Stimulated activated memory B cell treated with anti-CD40 and anti-IgM and Interleukin-4, amounts not matched to agents 10 μg/mL and 1 μg/mL and 100 μg/mL, for 72 hours (primary cell): Measurements from ENCODE around the gene POT1.

Source experiments
- ATAC-seq: fragments of 150-1000 bp; cut with Tn5 transposase; 2 replicates; pipeline ENCODE4 v1.10.0; 2021
- H3K27ac Mint-ChIP-seq: one replicate; pipeline ENCODE4 v1.8.0; 2022; ENCODE audit warnings: mild to moderate bottlenecking, mixed read lengths
- H3K27me3 Mint-ChIP-seq: one replicate; pipeline ENCODE4 v1.8.0; 2022; ENCODE audit warnings: mixed read lengths
- H3K36me3 Mint-ChIP-seq: one replicate; pipeline ENCODE4 v1.8.0; 2022; ENCODE audit warnings: mixed read lengths
- H3K4me1 Mint-ChIP-seq: one replicate; pipeline ENCODE4 v1.8.0; 2022; ENCODE audit warnings: mixed read lengths
- H3K4me3 Mint-ChIP-seq: one replicate; pipeline ENCODE4 v1.8.0; 2022; ENCODE audit warnings: mild to moderate bottlenecking, moderate library complexity, mixed read lengths
- H3K9me3 Mint-ChIP-seq: one replicate; pipeline ENCODE4 v1.8.0; 2022; ENCODE audit warnings: mixed read lengths

POT1 gene

DNA sequence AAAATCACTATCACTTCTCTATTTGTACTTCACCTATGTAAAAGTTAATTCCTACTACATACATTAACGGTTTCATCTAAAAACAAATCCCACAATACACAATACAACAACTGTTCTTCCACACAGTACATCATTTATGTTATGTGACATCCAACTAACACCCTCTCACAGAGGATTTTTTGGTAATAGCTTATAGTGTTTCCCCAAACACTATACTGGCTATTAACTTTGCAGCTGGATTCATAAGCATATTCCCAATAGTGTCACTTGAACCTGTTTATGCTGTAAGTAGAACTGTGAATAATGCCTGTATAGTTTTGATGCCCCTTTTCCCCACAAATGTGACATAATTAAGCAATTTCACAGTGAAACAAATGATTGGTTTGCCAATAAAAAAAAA is 49.9 kb downstream of the POT1 start:
- Mint-ChIP-seq H3K9me3 (no peaks in the 10 kb centered on the region), H3K36me3 (peaks cover 21% of the 10 kb centered on the region), H3K4me3 (no peak overlapping the region), H3K27ac (no peak overlapping the region), H3K4me1 (no peaks in the 10 kb centered on the region), H3K27me3 (no peaks in the 10 kb centered on the region)
- no peak for ATAC-seq

DNA sequence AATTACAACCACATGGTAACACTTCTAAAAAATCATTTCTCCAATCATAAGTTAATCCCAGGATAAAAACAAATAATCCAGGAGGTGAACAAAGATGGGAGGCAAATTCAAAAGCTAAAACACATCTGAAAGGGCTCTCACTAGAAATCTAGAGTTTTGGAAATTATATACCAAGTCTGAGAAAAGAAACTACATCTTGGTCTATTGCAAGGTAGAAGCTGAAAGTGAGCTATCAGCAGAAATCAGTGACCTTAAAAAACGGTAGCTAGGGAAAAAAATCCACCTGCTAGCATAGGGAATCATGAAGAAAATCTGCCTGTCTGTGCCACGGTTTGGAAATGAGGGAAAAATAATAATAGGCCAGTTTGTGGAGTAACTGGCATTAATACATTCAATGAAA is 50.5 kb downstream of the POT1 start:
- no peaks in the 10 kb centered on the region for H3K9me3 Mint-ChIP-seq
- ATAC-seq: no peak
- H3K27me3 Mint-ChIP-seq: no peaks in the 10 kb centered on the region
- peaks cover 26% of the 10 kb centered on the region for H3K36me3 Mint-ChIP-seq
- no peak overlapping the region for H3K4me3 Mint-ChIP-seq
- no peaks in the 10 kb centered on the region for H3K4me1 Mint-ChIP-seq
- no peak overlapping the region for H3K27ac Mint-ChIP-seq

DNA sequence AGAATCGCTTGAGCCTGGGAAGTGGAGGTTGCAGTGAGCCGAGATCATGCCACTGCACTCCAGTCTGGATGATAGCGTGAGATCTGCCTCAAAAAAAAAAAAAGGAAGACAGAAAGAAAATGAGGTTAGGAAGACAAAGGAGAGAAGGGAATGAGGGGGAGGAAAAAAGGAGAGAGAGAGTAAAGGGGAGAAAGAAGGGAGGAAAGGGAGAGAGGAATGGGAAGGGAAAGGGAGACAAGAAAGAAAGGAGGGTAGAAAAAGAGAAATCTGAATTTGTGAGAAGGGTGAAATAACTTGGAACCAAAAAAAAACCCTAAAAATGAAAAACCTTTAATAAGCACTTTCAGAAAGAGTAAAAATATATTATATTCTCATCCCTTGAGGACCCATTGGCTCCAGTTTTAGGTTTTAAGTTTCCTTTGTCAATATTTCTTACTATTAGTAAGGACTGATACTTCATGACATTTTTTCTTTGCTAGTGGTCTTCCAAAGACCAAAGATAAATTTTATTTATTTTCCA is 54.9 kb downstream of the POT1 start:
- H3K27me3 Mint-ChIP-seq: no peaks in the 10 kb centered on the region
- no peak overlapping the region for H3K4me3 Mint-ChIP-seq
- no peaks in the 10 kb centered on the region for H3K9me3 Mint-ChIP-seq
- no peak for ATAC-seq
- H3K36me3 Mint-ChIP-seq: peaks cover 38% of the 10 kb centered on the region
- no peak overlapping the region for H3K27ac Mint-ChIP-seq
- H3K4me1 Mint-ChIP-seq: no peaks in the 10 kb centered on the region

DNA sequence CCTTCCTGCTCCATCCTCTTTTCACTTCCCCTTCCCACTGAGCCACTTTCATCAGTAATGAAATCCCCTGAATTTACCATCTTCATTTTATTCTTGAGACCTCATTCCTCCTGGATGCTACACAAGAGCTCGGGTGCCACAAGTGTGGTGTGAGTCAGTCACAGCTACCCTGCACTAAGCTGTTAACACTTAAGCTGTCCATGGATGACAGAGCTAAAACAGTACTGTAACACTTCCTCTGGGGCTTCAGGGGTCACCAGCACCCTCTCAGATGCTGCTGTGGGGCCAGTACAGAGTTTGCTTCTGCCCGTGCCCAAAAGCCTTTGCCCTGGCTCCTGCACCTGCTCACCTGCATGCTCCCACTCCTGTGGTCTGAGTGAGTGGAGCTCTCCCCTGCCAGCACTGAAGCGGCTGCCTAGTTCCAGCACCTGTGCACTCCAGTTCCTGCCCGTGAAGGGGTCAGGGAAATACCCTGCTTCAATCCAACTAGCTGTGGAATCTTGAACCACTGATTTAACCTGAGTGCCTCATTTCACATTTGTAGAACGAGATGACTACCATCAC is 71.9 kb downstream of the POT1 start:
- Mint-ChIP-seq H3K27me3 (no peaks in the 10 kb centered on the region), H3K36me3 (peaks cover 39% of the 10 kb centered on the region)

DNA sequence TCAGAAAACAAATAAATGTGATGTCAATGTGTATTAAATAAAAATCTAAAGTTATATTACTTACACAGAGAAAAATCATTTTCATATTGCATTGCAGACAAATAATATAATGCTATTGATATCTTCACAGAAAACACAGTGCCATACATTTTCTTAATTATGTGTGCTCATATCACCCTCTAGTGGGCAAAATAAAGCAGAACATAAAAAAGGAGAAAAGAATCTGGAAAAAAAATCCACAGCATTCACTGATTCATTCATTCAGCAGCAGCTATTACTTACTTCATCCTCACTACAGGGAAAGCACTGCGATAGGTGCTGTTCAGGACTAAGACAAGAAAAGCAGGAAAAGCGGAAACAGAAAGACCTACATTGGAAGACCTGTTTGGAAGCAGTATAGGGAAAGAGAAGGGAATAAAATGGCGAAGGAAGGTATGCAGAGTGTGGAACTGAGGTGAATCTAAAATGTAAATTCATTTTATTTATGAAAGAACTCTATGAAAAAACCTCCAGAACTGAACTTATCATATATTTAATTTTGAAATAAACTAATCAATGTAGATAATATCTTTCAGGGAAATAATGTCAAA is 73.2 kb downstream of the POT1 start:
- Mint-ChIP-seq H3K9me3 (no peaks in the 10 kb centered on the region), H3K4me3 (no peak overlapping the region), H3K27me3 (no peaks in the 10 kb centered on the region), H3K4me1 (peaks cover 5% of the 10 kb centered on the region), H3K27ac (no peak overlapping the region), H3K36me3 (peaks cover 28% of the 10 kb centered on the region)
- ATAC-seq: no peak

More for the DNA sequence above, 71.9 kb downstream of the POT1 start:
- no peak overlapping the region for H3K4me3 Mint-ChIP-seq
- H3K27ac Mint-ChIP-seq: no peak overlapping the region
- peaks cover 5% of the 10 kb centered on the region for H3K4me1 Mint-ChIP-seq
- no peaks in the 10 kb centered on the region for H3K9me3 Mint-ChIP-seq
- peak; percentile 45 for ATAC-seq

DNA sequence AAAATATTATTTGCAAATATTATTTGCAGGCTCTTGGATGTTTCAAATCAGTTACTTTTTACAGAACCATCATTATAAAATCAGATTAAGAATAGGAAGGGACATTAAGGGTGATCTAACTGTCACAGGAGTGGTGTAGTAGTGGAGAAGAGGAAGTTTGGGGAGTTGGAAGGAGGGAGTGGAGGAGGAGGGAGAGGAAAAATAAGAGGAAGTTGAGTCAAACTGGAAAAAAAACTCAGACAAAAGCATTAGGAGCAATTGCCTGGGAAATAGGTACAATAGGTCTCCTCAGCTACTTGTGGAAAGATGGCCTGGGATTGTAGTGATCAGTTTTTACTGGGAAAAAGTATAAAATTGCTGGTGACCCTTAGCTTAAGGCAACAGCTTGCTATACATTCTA is 86.3 kb downstream of the POT1 start:
- no peaks in the 10 kb centered on the region for H3K9me3 Mint-ChIP-seq
- ATAC-seq: no peak
- no peak overlapping the region for H3K4me3 Mint-ChIP-seq
- no peaks in the 10 kb centered on the region for H3K27me3 Mint-ChIP-seq
- H3K27ac Mint-ChIP-seq: no peak overlapping the region
- H3K4me1 Mint-ChIP-seq: peaks cover 6% of the 10 kb centered on the region
- peaks cover 37% of the 10 kb centered on the region for H3K36me3 Mint-ChIP-seq

DNA sequence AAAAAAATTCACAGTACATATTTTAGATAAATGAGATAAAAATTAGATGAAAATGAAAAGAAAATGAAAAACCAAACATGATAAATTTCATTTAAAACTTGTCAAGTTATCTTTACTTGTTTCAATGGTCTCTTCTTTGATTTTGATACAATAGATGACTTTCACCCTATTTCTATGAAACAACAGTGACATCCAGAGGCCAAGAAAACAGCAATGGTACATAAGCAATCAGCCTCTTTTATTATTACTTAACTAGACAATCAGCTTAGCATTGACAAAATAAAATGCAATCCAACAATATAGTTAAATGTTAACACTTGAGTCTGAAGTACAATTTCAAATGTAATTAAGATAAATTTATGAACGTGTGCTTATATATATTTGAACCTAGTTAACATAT is 89.2 kb downstream of the POT1 start:
- H3K9me3 Mint-ChIP-seq: no peaks in the 10 kb centered on the region
- H3K4me3 Mint-ChIP-seq: no peak overlapping the region
- H3K36me3 Mint-ChIP-seq: peaks cover 38% of the 10 kb centered on the region
- H3K4me1 Mint-ChIP-seq: peaks cover 6% of the 10 kb centered on the region
- H3K27me3 Mint-ChIP-seq: no peaks in the 10 kb centered on the region
- H3K27ac Mint-ChIP-seq: no peak overlapping the region
- ATAC-seq: no peak

DNA sequence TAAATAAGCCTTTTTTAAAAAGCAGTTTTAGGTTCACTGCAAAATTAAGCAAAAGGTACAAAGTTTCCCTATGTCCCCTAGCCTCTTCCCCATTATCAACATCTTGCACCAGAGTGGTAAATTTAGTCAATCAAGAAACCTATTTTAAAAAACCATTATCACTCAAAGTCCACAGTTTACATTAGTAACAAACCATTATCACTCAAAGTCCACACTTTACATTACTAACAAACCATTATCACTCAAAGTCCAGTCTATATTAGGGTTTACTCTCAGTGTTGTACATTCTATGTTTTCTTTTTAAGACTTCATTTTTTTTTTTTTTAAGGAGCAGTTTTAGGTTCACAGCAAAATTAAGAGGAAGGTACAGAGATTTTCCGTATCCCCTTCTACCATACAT is 89.9 kb downstream of the POT1 start:
- Mint-ChIP-seq H3K27me3 (no peaks in the 10 kb centered on the region), H3K4me3 (no peak overlapping the region), H3K4me1 (peaks cover 6% of the 10 kb centered on the region), H3K36me3 (peaks cover 40% of the 10 kb centered on the region), H3K27ac (no peak overlapping the region), H3K9me3 (no peaks in the 10 kb centered on the region)
- ATAC-seq: no peak

DNA sequence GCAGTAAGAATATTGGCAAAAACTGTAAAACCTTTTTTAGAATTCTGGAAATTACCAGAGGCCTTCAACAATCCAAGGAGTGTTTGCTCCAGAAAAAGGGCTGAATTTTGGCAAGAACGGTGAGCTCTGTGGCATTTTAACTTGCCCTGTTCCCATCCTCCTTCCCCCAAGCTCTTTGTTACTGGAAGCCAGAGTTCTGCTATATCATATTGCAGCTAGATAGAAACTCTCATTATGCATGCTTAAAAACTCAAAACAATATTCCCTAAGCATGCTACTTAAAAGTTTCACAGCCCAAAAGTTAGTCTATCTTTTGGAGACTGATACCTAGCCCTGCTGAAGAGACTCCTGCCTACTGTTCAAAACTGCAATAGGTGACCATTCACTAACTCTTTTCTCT is 93.5 kb downstream of the POT1 start:
- H3K9me3 Mint-ChIP-seq: no peaks in the 10 kb centered on the region
- ATAC-seq: no peak
- H3K36me3 Mint-ChIP-seq: peaks cover 52% of the 10 kb centered on the region
- no peaks in the 10 kb centered on the region for H3K27me3 Mint-ChIP-seq
- no peak overlapping the region for H3K4me3 Mint-ChIP-seq
- H3K4me1 Mint-ChIP-seq: no peaks in the 10 kb centered on the region
- no peak overlapping the region for H3K27ac Mint-ChIP-seq

DNA sequence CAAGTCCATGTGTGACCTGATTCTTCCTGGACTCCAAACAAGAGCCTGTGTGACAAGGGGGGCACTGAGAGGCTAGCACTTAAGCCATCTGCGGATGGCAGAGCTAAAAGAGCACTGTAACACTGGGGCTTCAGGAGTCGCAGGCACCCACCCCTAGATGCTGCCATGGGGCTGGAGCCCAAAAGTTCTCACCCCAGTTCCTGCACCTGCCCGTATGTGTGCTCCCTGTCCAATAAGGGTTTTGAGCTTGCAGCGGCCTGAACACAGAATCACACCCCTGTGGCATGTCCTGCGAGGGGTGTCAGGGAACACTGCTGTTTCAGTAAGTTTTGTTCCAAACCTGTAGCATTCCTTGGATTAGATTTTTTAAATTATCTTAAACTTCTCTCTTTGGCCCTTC is 110.8 kb downstream of the POT1 start:
- Mint-ChIP-seq H3K4me3 (no peak overlapping the region), H3K4me1 (no peaks in the 10 kb centered on the region), H3K36me3 (peaks cover 25% of the 10 kb centered on the region), H3K27ac (no peak overlapping the region), H3K27me3 (no peaks in the 10 kb centered on the region), H3K9me3 (peaks cover 4% of the 10 kb centered on the region)
- peak; percentile 31 for ATAC-seq

DNA sequence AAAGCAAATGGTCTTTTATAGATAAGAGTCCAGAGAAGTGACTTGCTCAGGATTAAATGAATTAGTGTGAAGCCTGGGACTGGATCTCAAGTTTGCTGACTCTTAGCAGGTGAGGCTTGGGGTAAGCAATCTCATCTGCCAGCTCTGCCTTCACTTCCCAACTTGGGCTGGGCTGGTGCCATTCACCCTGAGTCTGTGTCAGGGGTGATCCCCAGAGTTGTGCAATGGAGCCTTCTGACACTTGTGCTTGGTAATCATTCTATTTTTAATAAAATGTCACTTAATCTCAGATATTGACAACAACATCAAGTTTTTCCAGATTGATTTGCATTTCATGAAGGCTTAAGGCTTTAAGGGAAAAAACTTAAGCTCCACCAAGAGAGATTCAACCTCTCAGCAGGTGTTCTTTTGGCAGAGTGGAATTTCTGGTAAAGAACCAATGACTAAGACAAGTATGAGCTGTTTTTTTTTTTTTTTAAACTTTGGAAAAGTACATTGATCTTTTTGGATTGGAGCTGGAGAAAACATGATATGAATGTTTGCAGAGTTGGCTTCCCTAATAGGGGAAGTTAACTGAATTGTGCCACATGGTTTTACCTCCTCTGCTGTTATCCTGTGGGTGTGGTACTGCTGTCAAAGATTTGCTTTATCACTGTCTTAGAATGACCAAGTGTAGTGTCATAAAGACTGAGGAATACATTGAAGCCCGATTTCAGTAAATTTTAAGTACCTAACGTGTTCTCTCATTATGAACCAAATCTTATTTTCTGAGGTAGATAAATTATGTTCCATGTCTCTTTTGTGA is 115.4 kb downstream of the POT1 start:
- Mint-ChIP-seq H3K27me3 (no peaks in the 10 kb centered on the region), H3K4me1 (no peaks in the 10 kb centered on the region), H3K9me3 (peaks cover 4% of the 10 kb centered on the region), H3K36me3 (no peaks in the 10 kb centered on the region), H3K4me3 (no peak overlapping the region), H3K27ac (no peak overlapping the region)
- no peak for ATAC-seq

DNA sequence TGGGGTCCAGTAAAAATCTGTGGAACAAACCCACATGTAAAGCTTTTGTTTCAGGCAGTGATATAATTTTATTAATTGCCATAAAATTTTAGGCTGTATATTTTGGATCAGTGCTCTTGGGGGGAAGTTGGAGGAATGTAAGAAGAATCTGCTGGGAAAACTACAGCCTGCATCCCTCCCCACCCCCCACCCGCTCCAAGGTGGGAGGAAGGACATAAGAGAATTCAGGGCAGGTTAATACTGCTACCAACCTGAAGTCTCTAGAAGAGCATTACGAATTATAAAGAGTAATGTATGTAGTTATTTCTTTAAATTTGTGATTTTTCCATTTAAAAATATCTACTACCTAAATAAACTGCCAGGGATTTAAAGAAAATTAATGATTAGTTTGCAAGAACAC is 116.9 kb downstream of the POT1 start:
- no peak for ATAC-seq
- Mint-ChIP-seq H3K4me3 (no peak overlapping the region), H3K27me3 (no peaks in the 10 kb centered on the region), H3K27ac (no peak overlapping the region), H3K9me3 (peaks cover 4% of the 10 kb centered on the region), H3K36me3 (no peaks in the 10 kb centered on the region), H3K4me1 (no peaks in the 10 kb centered on the region)

DNA sequence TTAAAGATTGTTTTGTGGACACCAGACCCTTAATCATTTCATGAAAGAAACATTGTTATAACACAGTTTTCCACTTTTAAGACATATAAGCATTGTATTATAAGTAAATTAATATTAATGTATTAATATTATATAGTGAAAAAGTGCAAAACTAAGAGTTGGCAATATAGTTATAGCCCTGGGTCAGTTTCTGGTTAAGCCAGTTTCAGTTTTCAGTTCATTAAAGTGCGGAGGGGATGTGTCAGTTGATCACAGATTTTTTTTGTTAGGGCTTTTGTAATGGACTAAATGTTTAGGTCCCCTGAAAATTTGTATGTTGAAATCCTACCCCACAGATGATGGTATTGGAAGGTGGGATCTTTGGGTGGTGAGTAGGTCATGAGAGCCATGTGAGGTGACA is 118.3 kb downstream of the POT1 start:
- Mint-ChIP-seq H3K9me3 (no peaks in the 10 kb centered on the region), H3K27ac (no peak overlapping the region), H3K36me3 (no peaks in the 10 kb centered on the region), H3K4me3 (no peak overlapping the region), H3K4me1 (no peaks in the 10 kb centered on the region), H3K27me3 (no peaks in the 10 kb centered on the region)
- ATAC-seq: no peak

DNA sequence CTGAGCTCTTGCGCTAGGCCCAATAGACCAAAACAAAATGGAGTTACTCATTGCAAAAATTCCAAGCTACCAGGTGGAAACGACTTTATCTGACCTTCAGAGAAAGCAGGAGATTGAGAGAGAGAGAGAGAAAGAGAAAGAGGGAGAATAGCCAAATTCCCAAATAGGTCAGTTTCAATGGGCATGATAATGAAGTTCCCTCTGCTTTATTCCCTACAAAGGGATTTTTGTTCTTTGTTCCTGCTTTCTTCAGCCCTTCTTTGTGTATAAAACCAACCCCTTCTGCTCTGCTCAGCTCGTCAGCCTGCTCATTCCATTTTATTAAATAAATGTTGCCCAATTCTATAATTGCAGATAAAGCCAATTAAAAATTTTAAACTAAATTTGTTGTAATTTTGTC is 119.0 kb downstream of the POT1 start:
- Mint-ChIP-seq H3K4me3 (no peak overlapping the region), H3K27me3 (no peaks in the 10 kb centered on the region), H3K4me1 (no peaks in the 10 kb centered on the region), H3K36me3 (no peaks in the 10 kb centered on the region), H3K9me3 (no peaks in the 10 kb centered on the region), H3K27ac (no peak overlapping the region)
- ATAC-seq: no peak

DNA sequence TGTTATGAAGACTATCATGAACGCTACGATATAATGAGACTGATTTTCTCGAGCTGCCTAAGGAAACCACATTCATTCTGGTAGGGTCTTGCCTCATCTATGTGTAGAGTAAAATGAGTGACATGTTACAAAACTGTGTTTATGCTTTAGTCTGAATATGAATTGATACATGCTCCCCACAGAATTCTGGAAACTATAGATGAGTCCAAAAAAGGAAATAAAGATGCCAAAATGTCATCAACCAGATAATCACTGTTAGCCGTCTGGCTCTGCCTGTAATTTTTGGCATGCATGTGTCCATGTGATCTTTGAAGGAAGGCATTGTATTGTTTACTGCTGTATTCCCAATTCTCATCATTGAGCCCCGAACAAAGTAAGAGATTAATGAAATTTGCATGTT is 121.4 kb downstream of the POT1 start:
- H3K27ac Mint-ChIP-seq: no peak overlapping the region
- H3K9me3 Mint-ChIP-seq: no peaks in the 10 kb centered on the region
- no peaks in the 10 kb centered on the region for H3K36me3 Mint-ChIP-seq
- no peaks in the 10 kb centered on the region for H3K27me3 Mint-ChIP-seq
- ATAC-seq: no peak
- H3K4me1 Mint-ChIP-seq: no peaks in the 10 kb centered on the region
- H3K4me3 Mint-ChIP-seq: no peak overlapping the region

DNA sequence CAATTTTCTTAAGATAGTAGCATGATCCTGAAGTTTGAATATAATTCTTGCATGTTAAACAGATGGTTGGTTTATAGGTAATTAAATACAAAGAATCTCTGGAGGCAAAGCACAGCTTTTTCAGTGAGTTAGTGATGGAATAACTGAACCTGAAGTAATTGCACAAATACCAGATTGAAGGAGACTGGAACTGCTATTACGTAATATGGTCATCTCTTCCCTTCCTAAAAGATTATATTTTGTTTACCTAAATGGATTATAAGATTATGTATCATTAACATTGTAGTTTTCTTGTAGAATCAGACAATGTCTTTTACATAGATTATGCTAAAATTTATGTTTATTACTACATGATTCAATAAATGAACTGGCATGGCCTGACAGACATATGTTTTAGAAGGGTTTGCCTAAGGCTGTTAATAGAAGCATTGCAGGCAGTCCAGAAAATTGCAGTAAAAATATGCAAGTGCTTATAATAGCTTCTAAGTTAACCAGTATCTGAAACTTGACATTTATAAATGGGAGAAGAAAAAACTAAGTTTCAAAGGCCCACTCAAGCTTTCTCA is 128.2 kb downstream of the POT1 start:
- Mint-ChIP-seq H3K4me1 (no peaks in the 10 kb centered on the region), H3K9me3 (no peaks in the 10 kb centered on the region), H3K27ac (no peak overlapping the region), H3K27me3 (peaks cover 22% of the 10 kb centered on the region), H3K4me3 (no peak overlapping the region), H3K36me3 (no peaks in the 10 kb centered on the region)
- ATAC-seq: no peak
